A673 (cell line): Measurements from ENCODE around the gene MYBPHL. TPM values are rescaled to one million over a fixed set of nuclear protein-coding genes. Genes with fewer than 3 reads are reported as not detected.

Experiments used
- Bru-seq: library from RNA; stranded (reverse); fragments of 400-500 nt; gene quantifications from one replicate; lab custom pipeline; 2021; lab: Mats Ljungman, UMichigan
- BruChase-seq, 2 experiments: library from RNA; stranded (reverse); fragments of 400-500 nt; gene quantifications; one replicate each; lab custom pipeline; 2021; lab: Mats Ljungman, UMichigan
- BruUV-seq: library from RNA; stranded (reverse); fragments of 400-500 nt; replicated peaks from 2 replicates; lab custom pipeline; 2021; lab: Mats Ljungman, UMichigan
- CTCF ChIA-PET: fragments of 300-600 bp; sonication (Branson Sonifier 250); formaldehyde crosslinking; loops from one replicate; lab custom pipeline; 2022; ENCODE audit warnings: antibody characterized with exemption; lab: Charles Lee
- POLR2A ChIA-PET: fragments of 300-600 bp; sonication (Branson Sonifier 250); formaldehyde crosslinking; loops from one replicate; lab custom pipeline; 2022; ENCODE audit warnings: antibody characterized with exemption; ENCODE audit not compliant: low non-redundant PET; lab: Charles Lee
- DNase-seq: peaks from one replicate; pipeline ENCODE4 v3.0.0-alpha.2; 2015; ENCODE audit warnings: low spot score
- H3K27ac ChIP-seq: fragments of 200-600 bp; sonication (generic); 2 replicates; pipeline ENCODE4 v1.5.1; 2016; ENCODE audit warnings: mixed run types, low read depth, mild to moderate bottlenecking, mixed read lengths, antibody characterized with exemption, low read length; ENCODE audit not compliant: poor library complexity, severe bottlenecking
- H3K27me3 ChIP-seq: fragments of 200-600 bp; sonication (generic); replicated peaks from 2 replicates; pipeline ENCODE4 v1.6.1; 2017; ENCODE audit warnings: mixed run types, low read depth, mild to moderate bottlenecking, mixed read lengths, antibody characterized with exemption, low read length; ENCODE audit not compliant: insufficient read depth, poor library complexity
- H3K36me3 ChIP-seq: fragments of 200-600 bp; sonication (generic); 2 replicates; pipeline ENCODE4 v1.6.1; 2016; ENCODE audit warnings: mixed run types, mild to moderate bottlenecking, mixed read lengths, antibody characterized with exemption, low read length; ENCODE audit not compliant: insufficient read depth, poor library complexity, severe bottlenecking
- H3K4me1 ChIP-seq: fragments of 200-600 bp; sonication (generic); 2 replicates; pipeline ENCODE4 v1.6.1; 2017; ENCODE audit warnings: mixed run types, mild to moderate bottlenecking, mixed read lengths, antibody characterized with exemption, low read length; ENCODE audit not compliant: insufficient read depth, poor library complexity, severe bottlenecking
- H3K4me3 ChIP-seq: fragments of 200-600 bp; sonication (generic); 2 replicates; pipeline ENCODE4 v1.5.1; 2016; ENCODE audit warnings: low read depth, mixed run types, mild to moderate bottlenecking, mixed read lengths, low read length; ENCODE audit not compliant: poor library complexity, severe bottlenecking
- H3K9me3 ChIP-seq: fragments of 200-600 bp; sonication (generic); 2 replicates; pipeline ENCODE4 v1.6.1; 2016; ENCODE audit warnings: mixed run types, low read depth, mild to moderate bottlenecking, mixed read lengths, antibody characterized with exemption, low read length; ENCODE audit not compliant: poor library complexity, severe bottlenecking
- EZH2 ChIP-seq: fragments of 200-600 bp; sonication (generic); IDR thresholded peaks from 2 replicates; pipeline ENCODE4 v1.6.1; 2017; ENCODE audit warnings: borderline replicate concordance, low read depth, mild to moderate bottlenecking, mixed read lengths, antibody characterized with exemption, low read length; ENCODE audit not compliant: poor library complexity, severe bottlenecking
- intact Hi-C: fragments of 100-400 bp; cut with micrococcal nuclease; formaldehyde crosslinking; loops from one replicate; pipeline ENCODE4 v1.10.0; 2022; ENCODE audit not compliant: unreplicated experiment
- long read RNA-seq: library from polyadenylated mRNA; stranded (forward); transcript quantifications from one replicate; pipeline ENCODE4 v2.0.0, GENCODE V29; 2022
- total RNA-seq: library from RNA; stranded (reverse); gene quantifications from 2 replicates; pipeline ENCODE4 v1.2.3, GENCODE V29; 2021
- TF ChIP-seq, protein P1 (sequence below): fragments of 300-800, 200-600 bp; sonication (generic); conservative IDR thresholded peaks from 2 replicates; pipeline ENCODE4 v1.5.1; 2017; ENCODE audit warnings: low read depth, mild to moderate bottlenecking, antibody characterized with exemption, low read length, moderate library complexity, mixed read lengths

The MYBPHL gene, protein sequence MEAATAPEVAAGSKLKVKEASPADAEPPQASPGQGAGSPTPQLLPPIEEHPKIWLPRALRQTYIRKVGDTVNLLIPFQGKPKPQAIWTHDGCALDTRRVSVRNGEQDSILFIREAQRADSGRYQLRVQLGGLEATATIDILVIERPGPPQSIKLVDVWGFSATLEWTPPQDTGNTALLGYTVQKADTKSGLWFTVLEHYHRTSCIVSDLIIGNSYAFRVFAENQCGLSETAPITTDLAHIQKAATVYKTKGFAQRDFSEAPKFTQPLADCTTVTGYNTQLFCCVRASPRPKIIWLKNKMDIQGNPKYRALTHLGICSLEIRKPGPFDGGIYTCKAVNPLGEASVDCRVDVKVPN
- total RNA-seq (not detected in 2 replicates), Bru-seq, nascent RNA (percentile 27 among the genes with signal in this experiment), BruChase-seq, experiment 1, labeled RNA remaining after a 2-hour chase (percentile 22 among the genes with signal in this experiment), BruChase-seq, experiment 2, labeled RNA remaining after a 6-hour chase (percentile 14 among the genes with signal in this experiment)
- long read RNA-seq, result 0 reads

DNA sequence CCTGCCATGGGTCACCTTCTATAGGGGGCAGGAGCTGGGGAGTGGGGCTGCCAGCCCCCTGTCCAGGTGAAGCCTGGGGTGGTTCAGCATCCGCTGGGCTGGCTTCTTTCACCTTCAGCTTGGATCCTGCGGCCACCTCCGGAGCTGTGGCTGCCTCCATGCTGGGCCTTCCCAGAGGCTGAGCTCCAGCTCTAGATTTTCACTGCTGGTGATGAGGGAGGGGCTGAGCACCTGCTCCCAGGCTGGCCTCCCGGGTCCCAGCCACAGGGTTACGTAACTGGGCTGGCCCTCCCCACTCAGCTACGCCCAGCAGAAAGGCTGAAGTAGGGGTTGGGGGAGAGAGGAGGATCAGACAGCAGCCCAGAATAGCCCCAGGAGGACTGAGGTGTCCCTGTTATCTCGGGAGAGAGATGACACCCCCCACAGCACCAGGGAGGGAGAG lies at the start of gene MYBPHL:
Gene MYBPHL (minus strand): TSS at position 180 of the 442 bp plus-strand sequence. CDS start 20 bp downstream, at position 160.
- Histone ChIP-seq H3K9me3 (no peaks in the 10 kb centered on the region), H3K4me1 (peaks cover 14% of the 10 kb centered on the region), H3K27ac (no peak within 1 kb of the TSS), H3K36me3 (no peaks in the 10 kb centered on the region), H3K4me3 (no peak within 1 kb of the TSS), H3K27me3 (no peaks in the 10 kb centered on the region)
- no peak for DNase-seq
- intact Hi-C loops, result no loop called here
- no peak for TF ChIP-seq EZH2
- CTCF ChIA-PET, result no interaction called here
- POLR2A ChIA-PET, result no interaction called here
- BruUV-seq, result no TSS peak

DNA sequence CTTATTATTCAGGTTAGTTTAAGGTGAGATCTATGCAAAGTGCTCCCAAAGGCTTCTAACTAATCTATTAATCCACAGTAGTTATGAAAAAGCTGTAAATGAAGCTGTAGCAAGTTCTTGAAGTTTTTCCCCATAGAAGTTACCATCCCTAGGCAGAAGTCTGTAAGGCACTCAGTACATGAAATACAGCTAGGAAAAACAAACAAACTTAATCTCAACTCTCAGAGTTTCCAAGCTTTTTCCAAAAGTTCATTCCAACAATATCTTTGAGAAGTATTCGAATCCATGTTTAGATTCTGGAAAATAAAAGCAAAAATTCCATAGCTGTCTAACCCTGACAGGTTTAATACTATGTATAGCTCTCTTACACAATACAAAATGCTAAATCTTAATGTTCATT lies 49.7 kb upstream of the MYBPHL start:
- CTCF ChIA-PET, result no interaction called here
- Histone ChIP-seq H3K4me1 (no peaks in the 10 kb centered on the region), H3K9me3 (no peaks in the 10 kb centered on the region), H3K4me3 (no peak overlapping the region), H3K27me3 (no peaks in the 10 kb centered on the region), H3K27ac (no peak overlapping the region), H3K36me3 (no peaks in the 10 kb centered on the region)
- no peak for DNase-seq
- intact Hi-C loops, result no loop called here
- POLR2A ChIA-PET, result no interaction called here
- TF ChIP-seq, protein P1, sequence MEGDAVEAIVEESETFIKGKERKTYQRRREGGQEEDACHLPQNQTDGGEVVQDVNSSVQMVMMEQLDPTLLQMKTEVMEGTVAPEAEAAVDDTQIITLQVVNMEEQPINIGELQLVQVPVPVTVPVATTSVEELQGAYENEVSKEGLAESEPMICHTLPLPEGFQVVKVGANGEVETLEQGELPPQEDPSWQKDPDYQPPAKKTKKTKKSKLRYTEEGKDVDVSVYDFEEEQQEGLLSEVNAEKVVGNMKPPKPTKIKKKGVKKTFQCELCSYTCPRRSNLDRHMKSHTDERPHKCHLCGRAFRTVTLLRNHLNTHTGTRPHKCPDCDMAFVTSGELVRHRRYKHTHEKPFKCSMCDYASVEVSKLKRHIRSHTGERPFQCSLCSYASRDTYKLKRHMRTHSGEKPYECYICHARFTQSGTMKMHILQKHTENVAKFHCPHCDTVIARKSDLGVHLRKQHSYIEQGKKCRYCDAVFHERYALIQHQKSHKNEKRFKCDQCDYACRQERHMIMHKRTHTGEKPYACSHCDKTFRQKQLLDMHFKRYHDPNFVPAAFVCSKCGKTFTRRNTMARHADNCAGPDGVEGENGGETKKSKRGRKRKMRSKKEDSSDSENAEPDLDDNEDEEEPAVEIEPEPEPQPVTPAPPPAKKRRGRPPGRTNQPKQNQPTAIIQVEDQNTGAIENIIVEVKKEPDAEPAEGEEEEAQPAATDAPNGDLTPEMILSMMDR, result no peak
- no peak for TF ChIP-seq EZH2
- no TSS peak for BruUV-seq

DNA sequence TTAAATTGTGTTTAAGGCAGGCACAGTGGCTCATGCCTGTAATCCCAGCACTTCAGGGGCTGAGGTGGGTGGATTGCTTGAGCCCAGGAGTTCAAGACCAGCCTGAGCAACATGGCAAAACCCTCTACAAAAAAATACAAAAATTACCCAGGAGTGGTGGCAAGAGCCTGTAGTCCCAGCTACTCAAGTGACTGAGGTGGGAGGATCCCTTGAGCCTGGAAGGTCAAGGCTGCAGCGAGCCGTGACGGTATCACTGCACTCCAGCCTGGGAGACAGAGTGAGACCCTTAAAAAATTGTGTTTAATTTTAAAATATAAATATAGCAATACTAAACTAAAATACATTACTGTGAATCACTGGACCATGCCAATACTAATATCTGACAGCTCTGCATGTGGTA lies 48.1 kb upstream of the MYBPHL start:
- DNase-seq, result no peak
- intact Hi-C loops, result no loop called here
- H3K36me3 ChIP-seq, result no peaks in the 10 kb centered on the region
- no peaks in the 10 kb centered on the region for H3K27me3 ChIP-seq
- POLR2A ChIA-PET, result no interaction called here
- no peak overlapping the region for H3K4me3 ChIP-seq
- CTCF ChIA-PET, result no interaction called here
- no peaks in the 10 kb centered on the region for H3K4me1 ChIP-seq
- no peaks in the 10 kb centered on the region for H3K9me3 ChIP-seq
- no peak for TF ChIP-seq EZH2
- TF ChIP-seq, protein P1, result no peak
- H3K27ac ChIP-seq, result no peak overlapping the region
- no TSS peak for BruUV-seq
